K562 treated with DMSO at 1 percent for 4 hours (cell line): Measurements from ENCODE around the gene PAGE2B. TPM values are rescaled to one million over a fixed set of nuclear protein-coding genes. Genes with fewer than 3 reads are reported as not detected.

Source experiments
- total RNA-seq: library from RNA; unstranded; fragments of 300-600 nt; gene quantifications from 2 replicates; pipeline ENCODE4 v1.2.3, GENCODE V29; 2022; ENCODE audit not compliant: insufficient read depth

PAGE2B gene
- total RNA-seq = 26.0 and 28.6 TPM in 2 replicates

GRCh38 chrX:55074851-55075467 lies at the start of gene PAGE2B:
TSS of gene PAGE2B (plus strand) at chrX:55075030. CDS start at chrX:55076042, 1,012 bp downstream.

GRCh38 chrX:55030271-55031205 lies 44.3 kb upstream of the PAGE2B start, which contains the start of gene ALAS2:
TSS of gene ALAS2 (minus strand) at chrX:55030977. CDS start at chrX:55026000, 4,977 bp downstream.

GRCh38 chrX:55088795-55089489 lies 14.1 kb downstream of the PAGE2B start, which contains the start of gene PAGE2:
TSS of gene PAGE2 (plus strand) at chrX:55089018. CDS start at chrX:55090021, 1,003 bp downstream.

Other genes with a start within 250 kb of the PAGE2B start
- 0.77 and 1.3 TPM in 2 replicates for gene TRO, start 154.2 kb upstream of the PAGE2B start, total RNA-seq
- not detected in 2 replicates for gene PFKFB1, start 80.8 kb upstream of the PAGE2B start, total RNA-seq
- gene APEX2, start 74.7 kb upstream of the PAGE2B start, total RNA-seq = 14.7 and 18.1 TPM in 2 replicates
- 70.5 and 86.1 TPM in 2 replicates for gene ALAS2, start 44.1 kb upstream of the PAGE2B start, total RNA-seq
- gene PAGE2, start 14.0 kb downstream of the PAGE2B start, total RNA-seq = 3.1 TPM in 1 of 2 replicates, not detected in the other
- gene PAGE5, start 145.3 kb downstream of the PAGE2B start, total RNA-seq = 246 and 255 TPM in 2 replicates
- not detected in 2 replicates for gene PAGE3, start 189.9 kb downstream of the PAGE2B start, total RNA-seq